ENCODE results near the gene KCNA10. TPM values are rescaled to one million over a fixed set of nuclear protein-coding genes. Genes with fewer than 3 reads are reported as not detected.

The KCNA10 gene
- total RNA-seq, 1 experiment from 2014 or later: not detected

GRCh38 chr1:110522560-110522959, 3.6 kb upstream of the KCNA10 start:
- DNase-seq (ENCODE audit: low read depth, low spot score): no peak
- POLR2A ChIA-PET: no interaction called here
- peaks cover 38% of the 10 kb centered on the region; the same call in 1 of the 2 replicates for H3K27me3 ChIP-seq (ENCODE audit: insufficient read depth, low read length)

More at GRCh38 chr1:110522560-110522959, 3.6 kb upstream of the KCNA10 start:
- CTCF ChIA-PET: interaction anchor here (1.4 to 2.0 kb wide), 2 partner anchors 97 to 260 kb away, joined by 6 to 11 read pairs; no protein-coding TSS in a partner anchor
- no peak overlapping the region for H3K4me3 ChIP-seq (replicated peaks in 1 of 2; ENCODE audit: low read depth in 1 of 2, low read length in 2 of 2)
- H3K9me2 ChIP-seq (ENCODE audit: insufficient read depth): no peaks in the 10 kb centered on the region
- H4K20me1 ChIP-seq (ENCODE audit: insufficient read depth): no peaks in the 10 kb centered on the region
- no peak overlapping the region for H2AFZ ChIP-seq (ENCODE audit: low read depth, low read length, poor library complexity, severe bottlenecking)
- no TSS peak for BruUV-seq (replicated peaks)
- no peak overlapping the region for H3K9ac ChIP-seq (ENCODE audit: low read length)
- TF ChIP-seq FOSL1 (IDR thresholded peaks at IDR 0.05; ENCODE audit: low read depth) (no peak), SRF (IDR thresholded peaks at IDR 0.05; ENCODE audit: low read depth) (no peak), SIN3A (IDR thresholded peaks at IDR 0.05; ENCODE audit: low read depth) (no peak), JUND (IDR thresholded peaks at IDR 0.05) (no peak), POLR2A (IDR thresholded peaks at IDR 0.05; ENCODE audit: borderline replicate concordance, extremely low read depth, insufficient read depth, insufficient read length) (no peak), SP1 (IDR thresholded peaks at IDR 0.05; ENCODE audit: low read depth) (no peak), REST (IDR thresholded peaks at IDR 0.05; ENCODE audit: low read depth) (no peak), ELF1 (IDR thresholded peaks at IDR 0.05; ENCODE audit: borderline replicate concordance, low read depth) (no peak), CEBPB (IDR thresholded peaks at IDR 0.05; ENCODE audit: low read depth) (no peak), POLR2AphosphoS5 (IDR thresholded peaks at IDR 0.05; ENCODE audit: low read depth, low read length) (no peak), ZFX (IDR thresholded peaks at IDR 0.05) (no peak), EGR1 (IDR thresholded peaks at IDR 0.05; ENCODE audit: low read depth) (no peak), CBX3 (IDR thresholded peaks at IDR 0.05; ENCODE audit: low read depth) (no peak)
- TF ChIP-seq, protein P1, sequence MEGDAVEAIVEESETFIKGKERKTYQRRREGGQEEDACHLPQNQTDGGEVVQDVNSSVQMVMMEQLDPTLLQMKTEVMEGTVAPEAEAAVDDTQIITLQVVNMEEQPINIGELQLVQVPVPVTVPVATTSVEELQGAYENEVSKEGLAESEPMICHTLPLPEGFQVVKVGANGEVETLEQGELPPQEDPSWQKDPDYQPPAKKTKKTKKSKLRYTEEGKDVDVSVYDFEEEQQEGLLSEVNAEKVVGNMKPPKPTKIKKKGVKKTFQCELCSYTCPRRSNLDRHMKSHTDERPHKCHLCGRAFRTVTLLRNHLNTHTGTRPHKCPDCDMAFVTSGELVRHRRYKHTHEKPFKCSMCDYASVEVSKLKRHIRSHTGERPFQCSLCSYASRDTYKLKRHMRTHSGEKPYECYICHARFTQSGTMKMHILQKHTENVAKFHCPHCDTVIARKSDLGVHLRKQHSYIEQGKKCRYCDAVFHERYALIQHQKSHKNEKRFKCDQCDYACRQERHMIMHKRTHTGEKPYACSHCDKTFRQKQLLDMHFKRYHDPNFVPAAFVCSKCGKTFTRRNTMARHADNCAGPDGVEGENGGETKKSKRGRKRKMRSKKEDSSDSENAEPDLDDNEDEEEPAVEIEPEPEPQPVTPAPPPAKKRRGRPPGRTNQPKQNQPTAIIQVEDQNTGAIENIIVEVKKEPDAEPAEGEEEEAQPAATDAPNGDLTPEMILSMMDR (IDR thresholded peaks at IDR 0.05 in 2 of 3, conservative IDR thresholded peaks at IDR 0.05 in 1 of 3; ENCODE audit: borderline replicate concordance in 1 of 3, insufficient read depth in 1 of 3, low read depth in 2 of 3, low read length in 2 of 3): no peak
- RAD21 ChIA-PET (ENCODE audit: low non-redundant PET in 1 of 2, low total read pairs in 2 of 2, uncharacterized antibody in 2 of 2, unreplicated experiment in 2 of 2): no interaction called here
- no peaks in the 10 kb centered on the region for H3K36me3 ChIP-seq (ENCODE audit: control insufficient read depth in 1 of 2, insufficient read depth in 2 of 2, low read length in 2 of 2)
- no peak overlapping the region for H3K4me2 ChIP-seq (ENCODE audit: low read length)
- H3K27ac ChIP-seq (ENCODE audit: low read depth, low read length): no peak overlapping the region
- intact Hi-C loops (cut with micrococcal nuclease): loop anchor here (5.0 kb wide), 1 partner anchor 245 kb away; no protein-coding TSS in a partner anchor
- H3K9me3 ChIP-seq (ENCODE audit: control insufficient read depth in 1 of 2, insufficient read depth in 1 of 2, low read depth in 1 of 2, low read length in 2 of 2): no peaks in the 10 kb centered on the region
- peaks cover 0 to 8% of the 10 kb centered on the region in 2 experiments; a peak in 1 of 4 replicates for H3K4me1 ChIP-seq (ENCODE audit: control insufficient read depth in 1 of 2, insufficient read depth in 2 of 2, low read length in 2 of 2)
- ATAC-seq: no peak
- H3K79me2 ChIP-seq (ENCODE audit: insufficient read depth, low read length): no peaks in the 10 kb centered on the region
